Osteocyte (in vitro differentiated cells): ENCODE results near the gene EHHADH. TPM values are rescaled to one million over a fixed set of nuclear protein-coding genes. Genes with fewer than 3 reads are reported as not detected.
A peak's percentile ranks its signal among the peaks of the same experiment; 100 is the strongest.

ENCODE experiments used
- DNase-seq: peaks from one replicate; pipeline ENCODE4 v3.0.0; 2021; ENCODE audit warnings: mixed read lengths; ENCODE audit not compliant: unreplicated experiment; ENCODE audit errors: extremely low spot score
- H3K27ac Mint-ChIP-seq: one replicate; pipeline ENCODE4 v1.8.0; 2021; ENCODE audit warnings: mild to moderate bottlenecking, mixed read lengths; ENCODE audit not compliant: unreplicated experiment
- H3K27me3 Mint-ChIP-seq: one replicate; pipeline ENCODE4 v1.8.0; 2021; ENCODE audit warnings: mixed read lengths; ENCODE audit not compliant: unreplicated experiment
- H3K36me3 Mint-ChIP-seq: one replicate; pipeline ENCODE4 v1.8.0; 2021; ENCODE audit warnings: mixed read lengths; ENCODE audit not compliant: unreplicated experiment
- H3K4me1 Mint-ChIP-seq: one replicate; pipeline ENCODE4 v1.8.0; 2021; ENCODE audit warnings: mixed read lengths; ENCODE audit not compliant: unreplicated experiment
- H3K4me3 Mint-ChIP-seq: one replicate; pipeline ENCODE4 v1.8.0; 2021; ENCODE audit warnings: mild to moderate bottlenecking, moderate library complexity, mixed read lengths; ENCODE audit not compliant: unreplicated experiment
- H3K9me3 Mint-ChIP-seq: one replicate; pipeline ENCODE4 v1.8.0; 2021; ENCODE audit warnings: mixed read lengths; ENCODE audit not compliant: unreplicated experiment
- CTCF ChIP-seq: fragments of 200-600 bp; sonication (generic); IDR thresholded peaks from 2 replicates; pipeline ENCODE4 v1.5.0; 2021; ENCODE audit warnings: antibody characterized with exemption, mild to moderate bottlenecking, moderate library complexity
- total RNA-seq: library from RNA; stranded (reverse); gene quantifications from 2 replicates; pipeline ENCODE4 v1.2.1, GENCODE V29; 2021

EHHADH gene
- total RNA-seq, 1 donor from 2014 or later = 1.2 TPM

- Mint-ChIP-seq H3K4me3 (no peak overlapping the region), H3K27me3 (peaks cover 22% of the 10 kb centered on the region), H3K9me3 (no peaks in the 10 kb centered on the region), H3K36me3 (no peaks in the 10 kb centered on the region), H3K4me1 (peaks cover 14% of the 10 kb centered on the region), H3K27ac (no peak overlapping the region)
- no peak for TF ChIP-seq CTCF
- DNase-seq = no peak
Observed at GRCh38 chr3:185153861-185154629, 99.8 kb downstream of the EHHADH start.

- Mint-ChIP-seq H3K9me3 (no peaks in the 10 kb centered on the region), H3K36me3 (no peaks in the 10 kb centered on the region), H3K27me3 (peaks cover 15% of the 10 kb centered on the region), H3K27ac (peak overlapping the region; percentile 48), H3K4me3 (peak overlapping the region; percentile 78), H3K4me1 (peaks cover 14% of the 10 kb centered on the region)
- no peak for TF ChIP-seq CTCF
- no peak for DNase-seq
Observed at GRCh38 chr3:185153171-185153771, 100.6 kb downstream of the EHHADH start.

GRCh38 chr3:185152410-185153170 is 101.3 kb downstream of the EHHADH start, which contains the start of gene C3orf70:
C3orf70 (minus strand) TSS chr3:185153060; CDS start chr3:185152823, 237 bp downstream.
- TF ChIP-seq CTCF = no peak
- Mint-ChIP-seq H3K27me3 (peaks cover 13% of the 10 kb centered on the region), H3K4me1 (peaks cover 14% of the 10 kb centered on the region), H3K9me3 (no peaks in the 10 kb centered on the region), H3K36me3 (no peaks in the 10 kb centered on the region), H3K4me3 (peak within 1 kb of the TSS; percentile 91), H3K27ac (peak within 1 kb of the TSS; percentile 87)
- peak; percentile 90 for DNase-seq

GRCh38 chr3:185151964-185152409 is 101.9 kb downstream of the EHHADH start:
- H3K27me3 Mint-ChIP-seq = peaks cover 9% of the 10 kb centered on the region
- no peaks in the 10 kb centered on the region for H3K36me3 Mint-ChIP-seq
- H3K4me3 Mint-ChIP-seq = peak overlapping the region; percentile 91
- no peak for TF ChIP-seq CTCF
- no peaks in the 10 kb centered on the region for H3K9me3 Mint-ChIP-seq
- H3K27ac Mint-ChIP-seq = peak overlapping the region; percentile 87
- no peak for DNase-seq
- H3K4me1 Mint-ChIP-seq = peaks cover 14% of the 10 kb centered on the region
